Dedifferentiated amniotic fluid mesenchymal stem cell (primary cell): ENCODE data around the gene PAX8.

Experiments used
- DNase-seq: peaks from one replicate; pipeline ENCODE4 v3.0.0-alpha.2; 2016; ENCODE audit errors: extremely low spot score

PAX8 gene

GRCh38 chr2:113169002-113169530 is 109.7 kb downstream of the PAX8 start:
- no peak for DNase-seq

GRCh38 chr2:113167962-113168340 is 110.8 kb downstream of the PAX8 start:
- no peak for DNase-seq

- DNase-seq = no peak
Measured at GRCh38 chr2:113167115-113167932, 111.4 kb downstream of the PAX8 start.

DNA sequence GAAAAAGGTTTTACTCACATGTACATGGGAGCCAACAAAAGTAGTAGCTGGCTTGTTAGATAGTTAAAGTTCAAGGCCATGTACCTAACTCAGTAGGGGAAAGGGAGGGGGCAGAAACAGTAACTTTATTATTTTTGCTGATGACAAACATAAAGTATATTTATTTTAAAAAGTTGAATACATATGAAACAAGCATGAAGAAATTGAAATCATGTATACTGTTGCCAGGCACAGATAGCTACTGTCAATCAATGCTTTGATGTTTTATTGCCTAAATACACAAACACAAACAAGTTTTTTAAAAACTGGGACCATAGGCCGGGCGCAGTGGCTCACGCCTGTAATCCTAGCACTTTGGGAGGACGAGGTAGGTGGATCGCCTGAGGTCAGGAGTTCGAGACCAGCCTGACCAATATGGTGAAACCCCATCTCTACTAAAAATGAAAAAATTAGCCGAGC is 112.5 kb downstream of the PAX8 start:
- no peak for DNase-seq
